ENCODE results near the gene SP2.

DNA sequence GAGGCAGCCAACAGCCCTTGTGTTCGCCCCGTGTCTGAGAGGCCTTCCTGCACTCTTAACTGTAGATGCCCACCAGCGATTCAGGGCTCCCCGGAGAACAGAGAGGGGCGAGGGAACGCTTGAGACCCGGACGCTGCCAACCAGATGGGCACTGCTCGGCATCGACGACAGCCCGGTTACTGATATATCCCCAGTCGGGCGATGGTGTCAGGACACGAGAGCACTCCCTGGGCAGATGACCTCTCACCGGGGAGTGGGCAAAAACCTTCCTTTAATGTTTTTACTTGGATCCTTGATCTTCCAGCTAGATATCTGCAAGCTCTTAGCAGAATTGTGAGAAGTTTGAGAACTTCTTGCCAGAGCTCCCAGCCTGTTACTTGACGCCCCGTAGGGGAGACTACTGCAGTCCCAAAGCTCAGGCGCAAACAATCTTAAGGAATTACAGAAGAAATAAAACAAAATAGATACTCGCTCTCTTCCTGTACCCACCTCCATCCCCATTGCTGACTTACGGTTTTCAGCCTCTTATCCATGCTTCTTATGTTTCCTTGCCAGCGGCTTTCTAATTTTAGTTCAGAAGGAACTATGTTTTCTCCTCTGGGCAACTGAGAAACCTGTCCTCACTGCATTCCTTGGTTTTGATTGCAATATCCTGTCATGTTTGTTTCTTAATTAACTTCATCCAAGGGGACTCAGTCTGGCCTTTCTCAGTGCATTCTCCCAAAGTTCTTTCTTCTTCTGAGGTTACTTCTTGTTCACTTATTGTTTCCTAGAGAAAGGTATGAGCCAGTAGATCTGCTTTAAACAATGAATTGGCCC, 845 bp downstream of the SP2 start:
- no peak for TF ChIP-seq POLR2A (IDR thresholded peaks at IDR 0.05)
- TF ChIP-seq, protein P1, sequence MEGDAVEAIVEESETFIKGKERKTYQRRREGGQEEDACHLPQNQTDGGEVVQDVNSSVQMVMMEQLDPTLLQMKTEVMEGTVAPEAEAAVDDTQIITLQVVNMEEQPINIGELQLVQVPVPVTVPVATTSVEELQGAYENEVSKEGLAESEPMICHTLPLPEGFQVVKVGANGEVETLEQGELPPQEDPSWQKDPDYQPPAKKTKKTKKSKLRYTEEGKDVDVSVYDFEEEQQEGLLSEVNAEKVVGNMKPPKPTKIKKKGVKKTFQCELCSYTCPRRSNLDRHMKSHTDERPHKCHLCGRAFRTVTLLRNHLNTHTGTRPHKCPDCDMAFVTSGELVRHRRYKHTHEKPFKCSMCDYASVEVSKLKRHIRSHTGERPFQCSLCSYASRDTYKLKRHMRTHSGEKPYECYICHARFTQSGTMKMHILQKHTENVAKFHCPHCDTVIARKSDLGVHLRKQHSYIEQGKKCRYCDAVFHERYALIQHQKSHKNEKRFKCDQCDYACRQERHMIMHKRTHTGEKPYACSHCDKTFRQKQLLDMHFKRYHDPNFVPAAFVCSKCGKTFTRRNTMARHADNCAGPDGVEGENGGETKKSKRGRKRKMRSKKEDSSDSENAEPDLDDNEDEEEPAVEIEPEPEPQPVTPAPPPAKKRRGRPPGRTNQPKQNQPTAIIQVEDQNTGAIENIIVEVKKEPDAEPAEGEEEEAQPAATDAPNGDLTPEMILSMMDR (IDR thresholded peaks at IDR 0.05): no peak

All from esophagus squamous epithelium (tissue), 4 donors.